ENCODE results near the gene DGCR2.

The DGCR2 gene

GRCh38 chr22:19109198-19110063, 12.8 kb downstream of the DGCR2 start:
- no peaks in the 10 kb centered on the region for H3K9me3 Mint-ChIP-seq
- no peak for DNase-seq (ENCODE audit: low spot score in 2 of 2)
- ATAC-seq, result peak; percentile 91
- no peaks in the 10 kb centered on the region for H3K36me3 Mint-ChIP-seq
- peak overlapping the region; percentile 9 for H3K4me3 Mint-ChIP-seq
- peak overlapping the region; percentile 79 for H3K27ac Mint-ChIP-seq
- peaks cover 74% of the 10 kb centered on the region for H3K4me1 Mint-ChIP-seq

GRCh38 chr22:19108807-19109197, 13.4 kb downstream of the DGCR2 start:
- ATAC-seq (no peak), DNase-seq (ENCODE audit: low spot score in 2 of 2) (no peak)
- H3K9me3 Mint-ChIP-seq, result no peaks in the 10 kb centered on the region
- peaks cover 78% of the 10 kb centered on the region for H3K4me1 Mint-ChIP-seq
- H3K36me3 Mint-ChIP-seq, result no peaks in the 10 kb centered on the region
- peak overlapping the region; percentile 79 for H3K27ac Mint-ChIP-seq
- H3K4me3 Mint-ChIP-seq, result no peak overlapping the region

GRCh38 chr22:19107730-19108074, 14.5 kb downstream of the DGCR2 start:
- DNase-seq (ENCODE audit: low spot score in 2 of 2), result no peak
- Mint-ChIP-seq H3K4me3 (no peak overlapping the region), H3K4me1 (peaks cover 76% of the 10 kb centered on the region), H3K36me3 (no peaks in the 10 kb centered on the region), H3K9me3 (no peaks in the 10 kb centered on the region), H3K27ac (peak overlapping the region; percentile 79)
- ATAC-seq, result no peak

DNA sequence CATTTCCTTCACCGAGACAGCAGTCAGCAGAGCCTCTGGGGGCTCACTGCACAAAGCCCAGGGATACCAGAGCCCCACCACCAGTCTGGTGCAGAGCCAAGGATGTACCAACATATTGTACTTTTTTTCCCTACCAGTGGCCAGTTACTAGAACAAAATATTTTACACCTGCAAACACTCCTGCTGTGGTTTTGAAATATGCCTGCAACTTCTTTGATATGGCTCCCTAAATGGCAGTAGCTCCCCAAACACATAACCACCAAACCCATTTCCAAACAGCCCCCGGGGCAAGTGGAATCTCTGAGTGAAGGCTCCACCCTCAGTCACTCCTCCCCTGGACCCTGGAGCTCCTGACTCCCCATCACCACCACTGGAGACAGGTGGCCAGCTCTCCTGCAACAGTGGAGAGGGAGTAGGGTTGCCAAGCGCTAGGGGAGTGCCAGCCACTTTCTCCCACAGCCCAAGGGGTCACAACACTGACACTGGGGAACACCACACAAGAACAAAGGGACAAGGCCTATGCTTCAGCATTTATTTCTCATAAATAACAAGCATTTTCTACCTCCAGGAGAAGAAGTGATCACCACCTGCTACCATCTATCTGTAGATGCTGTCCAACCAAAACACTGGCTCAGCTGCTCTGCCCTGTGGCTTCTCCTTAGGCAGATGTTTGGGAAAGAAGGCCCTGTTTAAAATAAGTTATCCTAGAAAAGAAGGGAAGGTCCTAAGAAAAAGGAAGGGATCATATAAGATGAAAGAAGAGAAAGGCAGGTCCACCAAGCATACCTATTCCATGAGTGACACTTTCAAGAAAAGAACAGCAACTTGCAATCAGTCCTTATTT, 15.1 kb downstream of the DGCR2 start:
- no peak overlapping the region for H3K4me3 Mint-ChIP-seq
- H3K36me3 Mint-ChIP-seq, result no peaks in the 10 kb centered on the region
- no peaks in the 10 kb centered on the region for H3K9me3 Mint-ChIP-seq
- H3K4me1 Mint-ChIP-seq, result peaks cover 72% of the 10 kb centered on the region
- H3K27ac Mint-ChIP-seq, result peak overlapping the region; percentile 71
- ATAC-seq (no peak), DNase-seq (ENCODE audit: low spot score in 2 of 2) (no peak)

DNA sequence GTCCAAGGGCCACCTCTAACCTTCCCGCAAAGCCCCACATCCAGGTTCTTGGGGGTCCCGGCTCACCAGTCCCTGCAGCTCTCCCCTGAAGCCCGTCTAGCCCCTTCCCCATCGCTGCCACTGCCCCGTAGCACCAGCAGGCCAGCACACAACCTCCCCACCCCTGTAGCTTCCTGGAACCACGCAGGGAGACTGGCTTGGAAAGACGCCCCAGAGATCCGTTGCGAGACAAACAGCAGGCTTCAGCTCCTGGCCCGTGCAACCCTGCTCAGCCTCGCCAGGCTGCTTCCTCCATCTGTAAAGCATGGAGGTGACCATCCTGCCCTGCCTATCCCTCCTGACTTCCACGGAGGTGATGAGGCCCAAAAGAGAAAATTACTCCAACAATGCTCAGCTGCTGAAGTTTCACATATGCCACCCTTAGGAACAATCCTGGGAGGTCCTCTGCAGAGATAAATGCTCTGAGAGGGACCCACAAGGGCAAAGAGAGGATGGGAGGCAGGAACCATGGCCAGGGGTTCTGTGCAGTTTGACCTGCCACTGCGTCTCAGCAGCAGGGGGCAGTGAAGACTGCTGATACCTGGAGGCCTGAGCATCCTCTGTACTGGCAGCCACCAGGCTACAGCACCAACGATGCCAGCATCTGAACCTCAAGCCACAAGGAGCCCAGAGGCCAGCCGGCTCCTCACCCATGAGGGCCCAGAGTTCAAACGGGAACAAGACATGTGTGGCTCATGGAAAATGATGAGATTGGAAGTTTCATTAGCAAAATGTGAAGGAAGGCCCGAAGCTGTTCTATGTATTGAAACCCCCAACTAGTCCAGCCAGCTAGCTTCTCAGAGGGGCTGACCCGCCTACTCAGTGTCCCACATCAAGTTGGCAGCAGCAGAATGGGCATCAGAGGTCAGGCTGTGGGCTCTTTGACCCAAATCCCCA, 16.1 kb downstream of the DGCR2 start:
- H3K9me3 Mint-ChIP-seq, result no peaks in the 10 kb centered on the region
- H3K4me1 Mint-ChIP-seq, result peaks cover 66% of the 10 kb centered on the region
- peak; percentile 64 for ATAC-seq
- H3K36me3 Mint-ChIP-seq, result no peaks in the 10 kb centered on the region
- no peak overlapping the region for H3K4me3 Mint-ChIP-seq
- DNase-seq (ENCODE audit: low spot score in 2 of 2), result no peak
- peak overlapping the region; percentile 71 for H3K27ac Mint-ChIP-seq

- Mint-ChIP-seq H3K27ac (peak overlapping the region; percentile 71), H3K4me1 (peaks cover 60% of the 10 kb centered on the region), H3K9me3 (no peaks in the 10 kb centered on the region), H3K36me3 (no peaks in the 10 kb centered on the region), H3K4me3 (no peak overlapping the region)
- ATAC-seq (no peak), DNase-seq (ENCODE audit: low spot score in 2 of 2) (no peak)
These were observed 16.8 kb downstream of the DGCR2 start for GRCh38 chr22:19105456-19105855.

DNA sequence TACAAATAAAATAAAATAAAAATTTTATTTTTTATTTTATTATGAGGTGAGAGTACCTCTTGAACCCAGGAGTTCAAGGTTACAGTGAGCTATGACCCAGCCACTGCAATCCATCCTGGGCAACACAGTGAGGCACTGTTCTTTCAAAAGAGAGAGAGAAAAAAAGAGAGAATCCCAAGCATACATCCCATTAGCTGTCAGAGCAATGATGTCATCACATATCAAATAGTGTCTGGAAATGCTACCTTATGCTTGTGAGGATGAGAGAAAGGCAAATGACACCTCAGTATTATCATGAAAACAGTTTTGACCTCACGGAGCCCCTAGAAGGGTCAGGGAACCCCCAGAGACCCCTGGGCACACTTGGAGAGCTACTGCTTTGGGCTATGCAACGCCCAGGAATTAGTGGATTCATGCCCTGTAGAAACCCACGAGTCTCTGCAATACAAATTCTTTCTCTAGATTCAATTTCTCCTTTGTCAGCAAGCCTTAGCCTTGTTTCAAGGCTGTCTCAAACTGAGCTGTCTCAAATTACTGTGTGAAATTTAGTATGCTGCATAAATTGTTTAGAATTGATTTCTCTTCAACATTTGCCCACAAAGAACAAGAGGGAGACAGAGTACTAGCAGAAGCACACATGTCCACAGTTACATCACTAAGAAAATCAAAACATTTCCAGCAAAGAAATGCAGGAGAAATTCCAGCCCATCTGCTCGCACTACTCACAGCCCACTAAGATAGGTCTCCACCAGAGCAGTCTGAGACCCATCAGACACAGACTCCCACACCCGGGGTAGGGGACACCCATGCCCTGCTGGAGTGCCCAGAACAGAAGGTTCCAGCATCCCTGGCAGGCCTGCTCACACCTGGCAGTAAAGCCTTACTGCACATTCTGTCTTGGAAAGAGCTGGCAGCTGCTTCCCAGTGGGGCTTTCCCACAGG, 18.1 kb downstream of the DGCR2 start:
- H3K9me3 Mint-ChIP-seq, result no peaks in the 10 kb centered on the region
- no peak for DNase-seq (ENCODE audit: low spot score in 2 of 2)
- no peak overlapping the region for H3K27ac Mint-ChIP-seq
- H3K4me3 Mint-ChIP-seq, result no peak overlapping the region
- H3K4me1 Mint-ChIP-seq, result peaks cover 52% of the 10 kb centered on the region
- no peak for ATAC-seq
- H3K36me3 Mint-ChIP-seq, result no peaks in the 10 kb centered on the region

- no peak for DNase-seq (ENCODE audit: low spot score in 2 of 2)
- Mint-ChIP-seq H3K4me1 (peaks cover 20% of the 10 kb centered on the region), H3K36me3 (peaks cover 9% of the 10 kb centered on the region), H3K27ac (peak overlapping the region; percentile 63), H3K4me3 (no peak overlapping the region), H3K9me3 (no peaks in the 10 kb centered on the region)
- no peak for ATAC-seq
These were observed 24.1 kb downstream of the DGCR2 start for GRCh38 chr22:19098157-19098556.

DNA sequence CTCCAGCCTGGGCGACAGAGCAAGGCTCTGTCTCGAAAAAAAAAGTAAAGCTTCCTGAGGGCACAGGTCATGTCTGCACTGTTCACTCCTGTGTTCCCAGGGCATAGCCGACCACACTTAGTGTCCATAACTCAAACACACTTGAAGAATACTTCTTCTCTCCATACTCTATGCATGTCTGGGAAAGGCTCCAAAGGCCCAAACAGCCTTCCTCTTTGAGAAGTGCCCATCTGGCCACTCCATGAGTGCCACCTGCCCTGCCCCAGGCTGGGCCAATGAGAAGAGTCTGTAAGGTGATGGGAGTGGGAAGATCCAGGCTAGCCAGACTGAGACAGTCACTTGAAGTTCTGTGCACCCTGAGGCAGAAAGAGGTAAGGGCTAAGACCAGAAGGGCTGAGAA, 24.7 kb downstream of the DGCR2 start:
- Mint-ChIP-seq H3K36me3 (peaks cover 14% of the 10 kb centered on the region), H3K4me1 (peaks cover 26% of the 10 kb centered on the region), H3K4me3 (no peak overlapping the region), H3K9me3 (no peaks in the 10 kb centered on the region), H3K27ac (peak overlapping the region; percentile 63)
- no peak for ATAC-seq
- no peak for DNase-seq (ENCODE audit: low spot score in 2 of 2)

DNA sequence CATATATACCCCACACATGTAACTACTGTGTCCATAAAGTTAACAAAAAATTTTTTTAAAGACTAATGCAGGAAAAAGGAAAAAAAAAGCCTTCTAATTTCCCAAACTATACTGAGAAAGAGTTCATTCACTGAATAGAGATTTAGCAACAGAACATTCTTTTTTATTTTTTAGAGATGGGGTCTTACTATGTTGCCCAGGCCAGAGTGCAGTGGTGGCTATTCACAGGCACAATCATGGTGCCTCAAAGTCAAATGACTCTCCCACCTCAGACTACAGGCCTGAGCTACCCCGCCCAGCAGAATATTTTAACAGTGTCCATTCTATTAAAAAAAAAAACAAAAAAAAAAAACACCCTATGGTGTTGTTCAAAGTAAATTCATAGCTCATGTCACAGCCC, 25.7 kb downstream of the DGCR2 start:
- H3K36me3 Mint-ChIP-seq, result peaks cover 21% of the 10 kb centered on the region
- DNase-seq (ENCODE audit: low spot score in 2 of 2) (no peak), ATAC-seq (no peak)
- peak overlapping the region; percentile 4 for H3K27ac Mint-ChIP-seq
- H3K4me3 Mint-ChIP-seq, result no peak overlapping the region
- H3K4me1 Mint-ChIP-seq, result peaks cover 28% of the 10 kb centered on the region
- H3K9me3 Mint-ChIP-seq, result no peaks in the 10 kb centered on the region

GRCh38 chr22:19094393-19094997, 27.7 kb downstream of the DGCR2 start:
- no peak for DNase-seq (ENCODE audit: low spot score in 2 of 2)
- peaks cover 39% of the 10 kb centered on the region for H3K4me1 Mint-ChIP-seq
- H3K27ac Mint-ChIP-seq, result no peak overlapping the region
- no peak for ATAC-seq
- H3K4me3 Mint-ChIP-seq, result no peak overlapping the region
- H3K36me3 Mint-ChIP-seq, result peaks cover 27% of the 10 kb centered on the region
- H3K9me3 Mint-ChIP-seq, result no peaks in the 10 kb centered on the region

DNA sequence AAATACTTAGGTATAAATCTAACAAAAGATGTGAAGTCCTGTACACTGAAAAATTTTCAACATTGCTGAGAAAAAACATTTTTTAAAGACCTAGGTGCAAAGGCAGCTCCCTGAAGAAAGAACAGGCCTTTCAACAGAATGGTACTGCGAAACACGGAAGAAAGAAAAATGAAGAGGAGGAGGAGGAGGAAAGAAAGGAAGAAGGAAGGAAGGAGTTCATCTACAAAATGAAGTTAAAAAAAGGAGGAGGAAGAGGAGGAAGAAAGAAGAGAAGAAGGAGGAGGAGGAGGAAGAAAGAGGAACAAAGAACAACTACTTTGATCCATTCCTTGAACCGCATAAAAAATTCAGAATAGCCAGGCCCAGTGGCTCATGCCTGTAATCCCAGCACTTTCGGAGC, 29.5 kb downstream of the DGCR2 start:
- Mint-ChIP-seq H3K4me1 (peaks cover 24% of the 10 kb centered on the region), H3K27ac (no peak overlapping the region), H3K4me3 (no peak overlapping the region), H3K36me3 (peaks cover 34% of the 10 kb centered on the region), H3K9me3 (no peaks in the 10 kb centered on the region)
- no peak for DNase-seq (ENCODE audit: low spot score in 2 of 2)
- no peak for ATAC-seq

- no peak overlapping the region for H3K4me3 Mint-ChIP-seq
- H3K36me3 Mint-ChIP-seq, result peaks cover 34% of the 10 kb centered on the region
- DNase-seq (ENCODE audit: low spot score in 2 of 2) (no peak), ATAC-seq (no peak)
- no peaks in the 10 kb centered on the region for H3K9me3 Mint-ChIP-seq
- peaks cover 22% of the 10 kb centered on the region for H3K4me1 Mint-ChIP-seq
- H3K27ac Mint-ChIP-seq, result no peak overlapping the region
These were observed 31.6 kb downstream of the DGCR2 start for GRCh38 chr22:19090586-19091127.

GRCh38 chr22:19090183-19090582, 32.0 kb downstream of the DGCR2 start:
- Mint-ChIP-seq H3K9me3 (no peaks in the 10 kb centered on the region), H3K36me3 (peaks cover 37% of the 10 kb centered on the region), H3K27ac (no peak overlapping the region), H3K4me1 (peaks cover 27% of the 10 kb centered on the region), H3K4me3 (no peak overlapping the region)
- DNase-seq (ENCODE audit: low spot score in 2 of 2) (no peak), ATAC-seq (no peak)
